IMR-90 (cell line): ENCODE data around the gene HES1. TPM values are rescaled to one million over a fixed set of nuclear protein-coding genes. Genes with fewer than 3 reads are reported as not detected.

Source experiments
- ATAC-seq: fragments of 200-7000 bp; cut with Tn5 transposase; 2 replicates; pipeline ENCODE4 v1.9.1; 2020; ENCODE audit warnings: low read depth, mild to moderate bottlenecking, moderate library complexity
- BruUV-seq: library from RNA; stranded (reverse); fragments of 400-500 nt; replicated peaks from 2 replicates; lab custom pipeline; 2021; lab: Mats Ljungman, UMichigan
- CTCF ChIA-PET: fragments of 300-600 bp; formaldehyde crosslinking; extraction: SDS; loops from one replicate; lab custom pipeline; 2021; ENCODE audit warnings: antibody characterized with exemption; lab: Yijun Ruan, JAX
- POLR2A ChIA-PET: fragments of 300-600 bp; sonication (Branson Sonifier 250); formaldehyde crosslinking; loops from one replicate; lab custom pipeline; 2022; ENCODE audit warnings: antibody characterized with exemption; ENCODE audit not compliant: unreplicated experiment; lab: Charles Lee
- DNase-seq: peaks from one replicate; pipeline ENCODE4 v3.0.0; 2013
- H2AFZ ChIP-seq: replicated peaks from 2 replicates; pipeline ENCODE3; 2013; ENCODE audit warnings: low read length, mild to moderate bottlenecking; ENCODE audit not compliant: poor library complexity
- H2AK5ac ChIP-seq: 2 replicates; pipeline ENCODE4 v1.6.1; 2013; ENCODE audit warnings: low read depth, low read length, inconsistent platforms
- H2AK9ac ChIP-seq: replicated peaks from 2 replicates; pipeline ENCODE3; 2013; ENCODE audit warnings: mild to moderate bottlenecking, low read depth, low read length, moderate library complexity; ENCODE audit not compliant: poor library complexity
- H2BK120ac ChIP-seq: 2 replicates; pipeline ENCODE4 v1.6.1; 2013; ENCODE audit warnings: low read depth, low read length, inconsistent platforms
- H2BK15ac ChIP-seq: 3 replicates; pipeline ENCODE4 v1.6.1; 2013; ENCODE audit warnings: low read depth, low read length, inconsistent platforms
- H2BK20ac ChIP-seq: 2 replicates; pipeline ENCODE4 v1.6.1; 2013; ENCODE audit warnings: low read depth, mild to moderate bottlenecking, inconsistent platforms, low read length, moderate library complexity
- H2BK5ac ChIP-seq: 2 replicates; pipeline ENCODE4 v1.6.1; 2013; ENCODE audit warnings: mild to moderate bottlenecking, low read depth, low read length, inconsistent platforms; ENCODE audit not compliant: poor library complexity, severe bottlenecking
- H3K14ac ChIP-seq: replicated peaks from 2 replicates; pipeline ENCODE4 v1.6.1; 2013; ENCODE audit warnings: low read depth, low read length, inconsistent platforms
- H3K18ac ChIP-seq: 2 replicates; pipeline ENCODE4 v1.6.1; 2013; ENCODE audit warnings: low read depth, low read length, control low read depth
- H3K23ac ChIP-seq: 2 replicates; pipeline ENCODE4 v1.6.1; 2013; ENCODE audit warnings: low read depth, low read length, inconsistent platforms
- H3K27ac ChIP-seq: 2 replicates; pipeline ENCODE4 v1.5.1; 2013; ENCODE audit warnings: mild to moderate bottlenecking, control low read depth, low read length; ENCODE audit not compliant: insufficient read depth
- H3K27me3 ChIP-seq: 2 replicates; pipeline ENCODE4 v1.6.1; 2013; ENCODE audit warnings: low read length; ENCODE audit not compliant: control insufficient read depth, insufficient read depth
- H3K36me3 ChIP-seq: 2 replicates; pipeline ENCODE4 v1.6.1; 2013; ENCODE audit warnings: low read length, mixed read lengths; ENCODE audit not compliant: control insufficient read depth, insufficient read depth
- H3K4ac ChIP-seq: 2 replicates; pipeline ENCODE4 v1.6.1; 2013; ENCODE audit warnings: low read depth, low read length, inconsistent platforms
- H3K4me1 ChIP-seq: 2 replicates; pipeline ENCODE4 v1.6.1; 2013; ENCODE audit warnings: low read length, mixed read lengths; ENCODE audit not compliant: control insufficient read depth, insufficient read depth
- H3K4me2 ChIP-seq: 2 replicates; pipeline ENCODE4 v1.6.1; 2013; ENCODE audit warnings: low read depth, mild to moderate bottlenecking, control low read depth, low read length, moderate library complexity
- H3K4me3 ChIP-seq: 2 replicates; pipeline ENCODE4 v1.5.1; 2013; ENCODE audit warnings: low read depth, mild to moderate bottlenecking, control low read depth, low read length, moderate library complexity; ENCODE audit not compliant: insufficient read depth
- H3K56ac ChIP-seq: 2 replicates; pipeline ENCODE4 v1.6.1; 2013; ENCODE audit warnings: low read length, inconsistent platforms; ENCODE audit not compliant: insufficient read depth; ENCODE audit errors: extremely low read depth
- H3K79me1 ChIP-seq, 2 experiments: 2 replicates each; pipeline ENCODE4 v1.6.1; 2013; ENCODE audit warnings: low read length in 2 of 2, inconsistent platforms in 1 of 2, low read depth in 1 of 2
- H3K9ac ChIP-seq: 2 replicates; pipeline ENCODE4 v1.6.1; 2013; ENCODE audit warnings: low read depth, low read length, control low read depth
- H3K9me1 ChIP-seq: 2 replicates; pipeline ENCODE4 v1.6.1; 2013; ENCODE audit warnings: low read length, inconsistent platforms; ENCODE audit not compliant: insufficient read depth
- H3K9me3 ChIP-seq: 2 replicates; pipeline ENCODE4 v1.6.1; 2013; ENCODE audit warnings: low read length; ENCODE audit not compliant: control insufficient read depth, insufficient read depth
- H4K20me1 ChIP-seq: 2 replicates; pipeline ENCODE4 v1.6.1; 2013; ENCODE audit warnings: low read length, inconsistent platforms; ENCODE audit not compliant: insufficient read depth
- H4K5ac ChIP-seq: 2 replicates; pipeline ENCODE4 v1.6.1; 2013; ENCODE audit warnings: mild to moderate bottlenecking, low read depth, low read length, control low read depth
- H4K8ac ChIP-seq, 2 experiments: 2 replicates each; pipeline ENCODE4 v1.6.1; 2013; ENCODE audit warnings: low read depth in 2 of 2, low read length in 2 of 2, control low read depth in 1 of 2, inconsistent platforms in 1 of 2
- H4K91ac ChIP-seq: 2 replicates; pipeline ENCODE4 v1.6.1; 2013; ENCODE audit warnings: low read depth, low read length, inconsistent platforms; ENCODE audit not compliant: insufficient read depth
- BHLHE40 ChIP-seq: fragments of 150-350 bp; IDR thresholded peaks from 2 replicates; pipeline ENCODE4 v1.6.1; 2016; ENCODE audit warnings: mild to moderate bottlenecking, low read depth, low read length
- FOS ChIP-seq: fragments of 150-350 bp; IDR thresholded peaks from 2 replicates; pipeline ENCODE4 v1.6.1; 2016; ENCODE audit warnings: low read depth, low read length
- MAFK ChIP-seq: IDR thresholded peaks from 2 replicates; pipeline ENCODE4 v1.6.1; 2012; ENCODE audit warnings: low read depth, low read length, improper control_type of control experiment
- MAZ ChIP-seq: IDR thresholded peaks from 2 replicates; pipeline ENCODE4 v1.6.1; 2012; ENCODE audit warnings: low read depth, mild to moderate bottlenecking, low read length, improper control_type of control experiment, moderate library complexity, borderline replicate concordance
- MXI1 ChIP-seq: IDR thresholded peaks from 2 replicates; pipeline ENCODE4 v1.6.1; 2012; ENCODE audit warnings: low read depth, mild to moderate bottlenecking, low read length, moderate library complexity, borderline replicate concordance
- RAD21 ChIP-seq: IDR thresholded peaks from 2 replicates; pipeline ENCODE4 v1.6.1; 2012; ENCODE audit warnings: low read length, improper control_type of control experiment
- RCOR1 ChIP-seq: IDR thresholded peaks from 2 replicates; pipeline ENCODE4 v1.6.1; 2012; ENCODE audit warnings: mild to moderate bottlenecking, low read length, improper control_type of control experiment; ENCODE audit not compliant: insufficient replicate concordance
- WGBS, 2 experiments: methylation state at CpG; one replicate each; pipeline versions ENCODE4 v1.1.5 to v1.1.7; 2013; ENCODE audit warnings: missing lambda C conversion rate in 2 of 2; ENCODE audit not compliant: insufficient read length in 1 of 2; ENCODE audit errors: extremely low coverage in 2 of 2; 5-methylcytosine and 5-hydroxymethylcytosine counted together
- dilution Hi-C: fragments of 300-500 bp; cut with HindIII; formaldehyde crosslinking; loops from one replicate; pipeline ENCODE4 v1.14.3; 2018; ENCODE audit warnings: low sequenced_read_pairs; ENCODE audit not compliant: unreplicated experiment
- in situ Hi-C: fragments of 300-500 bp; cut with MboI; formaldehyde crosslinking; loops from 3 replicates; pipeline ENCODE4 v1.14.3; 2019; ENCODE audit warnings: low sequenced_read_pairs, inconsistent platforms, mixed read lengths
- intact Hi-C: fragments of 100-400 bp; cut with micrococcal nuclease; formaldehyde crosslinking; loops from 2 replicates; pipeline ENCODE4 v1.10.0; 2022
- polyA plus RNA-seq, 3 experiments: library from polyadenylated mRNA; depleted of rRNA; stranded (reverse); fragments of >200 nt; gene quantifications; 2 replicates each; pipeline ENCODE4 v1.2.3, GENCODE V29; 2012; ENCODE audit warnings: low replicate concordance in 1 of 3
- total RNA-seq: library from RNA; depleted of rRNA; stranded (reverse); fragments of >200 nt; gene quantifications from 2 replicates; pipeline ENCODE4 v1.2.3, GENCODE V29; 2012
- TF ChIP-seq, protein P1 (sequence below): fragments of 150-350 bp; IDR thresholded peaks from 2 replicates; pipeline ENCODE4 v1.6.1; 2017; ENCODE audit warnings: mild to moderate bottlenecking, antibody characterized with exemption, low read length, low read depth
- TF ChIP-seq, protein P2 (sequence below): conservative IDR thresholded peaks from 2 replicates; pipeline ENCODE4 v1.5.1; 2012; ENCODE audit warnings: mild to moderate bottlenecking, low read depth, low read length, improper control_type of control experiment

Gene HES1
- total and polyA plus RNA-seq, 2 of the 4 experiments (the other 2 are of a cell fraction) = 3.6 to 6.7 TPM

DNA sequence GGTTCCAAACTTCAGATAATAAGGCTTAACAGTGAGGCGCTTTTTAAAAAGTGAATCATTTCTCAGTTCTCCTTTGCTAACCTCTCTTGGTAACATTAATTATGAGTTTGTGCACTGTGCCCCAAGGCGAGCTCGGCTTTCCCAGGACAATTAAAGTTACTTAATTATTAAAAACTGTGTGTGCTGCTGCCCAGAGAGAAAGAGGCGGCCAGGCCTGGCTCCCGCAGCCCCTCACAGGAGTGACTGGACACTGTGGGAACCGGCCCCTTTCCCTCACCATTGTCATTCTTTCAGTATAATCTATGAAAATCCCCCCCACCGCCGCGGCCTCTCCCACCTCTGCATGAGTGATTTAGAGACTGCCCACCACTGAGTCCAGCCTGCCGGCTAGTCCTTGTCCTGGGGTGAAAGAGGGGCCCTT lies 43.1 kb upstream of the HES1 start:
- ChIA-PET CTCF (no interaction called here), POLR2A (no interaction called here)
- Histone ChIP-seq H2BK20ac (no peak overlapping the region), H2AK5ac (no peak overlapping the region), H3K4ac (no peak overlapping the region), H3K18ac (no peak overlapping the region), H3K4me2 (no peak overlapping the region), H4K8ac (no peak overlapping the region), H2AFZ (no peak overlapping the region), H3K9me1 (no peaks in the 10 kb centered on the region), H2BK5ac (no peak overlapping the region), H3K14ac (no peak overlapping the region), H3K36me3 (no peaks in the 10 kb centered on the region), H3K56ac (no peak overlapping the region), H3K27ac (no peak overlapping the region), H2AK9ac (no peak overlapping the region), H3K27me3 (peaks cover 11% of the 10 kb centered on the region), H2BK15ac (no peak overlapping the region), H3K9ac (no peak overlapping the region), H3K9me3 (no peaks in the 10 kb centered on the region), H3K4me3 (no peak overlapping the region), H4K20me1 (no peaks in the 10 kb centered on the region), H3K4me1 (peaks cover 5% of the 10 kb centered on the region; the same call in 1 of the 2 replicates), H2BK120ac (no peak overlapping the region), H3K79me1 (no peaks in the 10 kb centered on the region), H4K5ac (no peak overlapping the region), H4K91ac (no peak overlapping the region), H3K23ac (no peak overlapping the region)
- ATAC-seq (no peak), DNase-seq (no peak)
- TF ChIP-seq, protein P1, sequence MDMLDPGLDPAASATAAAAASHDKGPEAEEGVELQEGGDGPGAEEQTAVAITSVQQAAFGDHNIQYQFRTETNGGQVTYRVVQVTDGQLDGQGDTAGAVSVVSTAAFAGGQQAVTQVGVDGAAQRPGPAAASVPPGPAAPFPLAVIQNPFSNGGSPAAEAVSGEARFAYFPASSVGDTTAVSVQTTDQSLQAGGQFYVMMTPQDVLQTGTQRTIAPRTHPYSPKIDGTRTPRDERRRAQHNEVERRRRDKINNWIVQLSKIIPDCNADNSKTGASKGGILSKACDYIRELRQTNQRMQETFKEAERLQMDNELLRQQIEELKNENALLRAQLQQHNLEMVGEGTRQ = no peak
- TF ChIP-seq MAZ = no peak
- TF ChIP-seq MAFK = no peak
- no peak for TF ChIP-seq MXI1
- TF ChIP-seq, protein P2, sequence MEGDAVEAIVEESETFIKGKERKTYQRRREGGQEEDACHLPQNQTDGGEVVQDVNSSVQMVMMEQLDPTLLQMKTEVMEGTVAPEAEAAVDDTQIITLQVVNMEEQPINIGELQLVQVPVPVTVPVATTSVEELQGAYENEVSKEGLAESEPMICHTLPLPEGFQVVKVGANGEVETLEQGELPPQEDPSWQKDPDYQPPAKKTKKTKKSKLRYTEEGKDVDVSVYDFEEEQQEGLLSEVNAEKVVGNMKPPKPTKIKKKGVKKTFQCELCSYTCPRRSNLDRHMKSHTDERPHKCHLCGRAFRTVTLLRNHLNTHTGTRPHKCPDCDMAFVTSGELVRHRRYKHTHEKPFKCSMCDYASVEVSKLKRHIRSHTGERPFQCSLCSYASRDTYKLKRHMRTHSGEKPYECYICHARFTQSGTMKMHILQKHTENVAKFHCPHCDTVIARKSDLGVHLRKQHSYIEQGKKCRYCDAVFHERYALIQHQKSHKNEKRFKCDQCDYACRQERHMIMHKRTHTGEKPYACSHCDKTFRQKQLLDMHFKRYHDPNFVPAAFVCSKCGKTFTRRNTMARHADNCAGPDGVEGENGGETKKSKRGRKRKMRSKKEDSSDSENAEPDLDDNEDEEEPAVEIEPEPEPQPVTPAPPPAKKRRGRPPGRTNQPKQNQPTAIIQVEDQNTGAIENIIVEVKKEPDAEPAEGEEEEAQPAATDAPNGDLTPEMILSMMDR = no peak
- no peak for TF ChIP-seq RAD21
- TF ChIP-seq BHLHE40 = no peak
- no peak for TF ChIP-seq RCOR1
- no peak for TF ChIP-seq FOS
- 86% methylated on average over 1 of the region's 10 CpGs; no CpG with 5 or more reads in 1 of the 2 experiments for whole genome bisulfite sequencing, 2 experiments
- dilution Hi-C loops = no loop called here
- in situ Hi-C loops = no loop called here
- BruUV-seq = no TSS peak
- intact Hi-C loops = no loop called here
